ENCODE results near the gene DAPK2.
"Not testable (repeated sequence)": the region's sequence is repeated elsewhere in the genome, so short reads cannot be mapped to it uniquely, and the experiment has no call there.

Gene DAPK2

DNA sequence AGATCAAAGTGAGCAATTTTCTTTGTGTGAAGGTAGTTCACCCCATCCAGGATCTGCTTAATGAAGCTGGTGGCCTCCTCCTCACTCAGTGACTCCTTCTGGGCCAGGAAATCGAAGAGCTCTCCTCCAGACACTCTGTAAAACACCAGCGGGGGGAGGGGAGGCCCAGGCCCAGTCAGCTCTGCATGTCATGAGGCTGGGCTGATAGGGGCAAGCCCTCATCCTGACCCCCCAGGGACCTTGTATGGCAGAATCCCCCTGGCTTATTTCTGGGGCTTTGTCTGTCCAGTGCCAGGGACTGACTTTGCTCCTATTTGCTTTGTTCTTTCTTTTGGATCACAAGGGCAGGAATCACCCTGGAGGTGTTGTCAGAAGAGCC lies 74.9 kb downstream of the DAPK2 start:
- peak; percentile 74 for DNase-seq

DNA sequence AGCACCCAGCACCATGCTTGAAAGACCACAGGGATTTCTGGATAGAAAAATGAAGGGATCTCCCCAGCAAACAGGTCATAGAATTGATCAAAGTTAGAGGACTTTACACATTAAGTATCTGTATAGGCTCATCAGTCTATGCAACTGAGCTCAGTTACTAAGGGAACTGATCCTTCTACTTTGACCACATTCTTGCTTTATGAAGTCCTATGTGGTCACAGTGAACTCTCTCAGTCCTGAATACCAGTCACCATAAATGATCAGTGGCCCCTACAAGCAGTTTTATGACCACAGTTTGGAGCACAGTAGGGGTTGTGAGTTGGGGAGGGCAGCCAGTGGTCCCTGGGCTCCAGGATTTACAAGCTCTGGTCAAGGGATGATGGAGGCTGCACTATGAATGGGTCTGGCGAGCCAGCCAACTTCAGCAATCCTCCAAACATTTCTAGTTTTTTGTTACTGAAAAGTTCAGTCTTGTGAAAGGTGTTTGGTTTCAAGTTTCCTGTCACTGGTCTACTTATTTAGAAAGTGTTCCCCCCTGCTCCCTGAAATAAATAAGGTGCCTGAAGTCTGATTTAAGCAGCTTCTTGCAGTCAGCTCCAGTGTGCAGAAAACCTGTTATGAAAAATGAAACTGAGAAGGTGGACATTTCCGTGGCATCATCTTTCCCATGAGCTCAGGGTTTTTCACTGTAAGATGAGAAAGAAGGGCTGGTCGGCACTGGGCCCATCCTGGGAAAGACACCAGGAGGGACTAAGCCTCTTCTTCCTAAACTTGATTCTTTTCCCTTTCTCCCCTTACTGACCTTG lies 75.5 kb downstream of the DAPK2 start:
- DNase-seq: peak; percentile 44

DNA sequence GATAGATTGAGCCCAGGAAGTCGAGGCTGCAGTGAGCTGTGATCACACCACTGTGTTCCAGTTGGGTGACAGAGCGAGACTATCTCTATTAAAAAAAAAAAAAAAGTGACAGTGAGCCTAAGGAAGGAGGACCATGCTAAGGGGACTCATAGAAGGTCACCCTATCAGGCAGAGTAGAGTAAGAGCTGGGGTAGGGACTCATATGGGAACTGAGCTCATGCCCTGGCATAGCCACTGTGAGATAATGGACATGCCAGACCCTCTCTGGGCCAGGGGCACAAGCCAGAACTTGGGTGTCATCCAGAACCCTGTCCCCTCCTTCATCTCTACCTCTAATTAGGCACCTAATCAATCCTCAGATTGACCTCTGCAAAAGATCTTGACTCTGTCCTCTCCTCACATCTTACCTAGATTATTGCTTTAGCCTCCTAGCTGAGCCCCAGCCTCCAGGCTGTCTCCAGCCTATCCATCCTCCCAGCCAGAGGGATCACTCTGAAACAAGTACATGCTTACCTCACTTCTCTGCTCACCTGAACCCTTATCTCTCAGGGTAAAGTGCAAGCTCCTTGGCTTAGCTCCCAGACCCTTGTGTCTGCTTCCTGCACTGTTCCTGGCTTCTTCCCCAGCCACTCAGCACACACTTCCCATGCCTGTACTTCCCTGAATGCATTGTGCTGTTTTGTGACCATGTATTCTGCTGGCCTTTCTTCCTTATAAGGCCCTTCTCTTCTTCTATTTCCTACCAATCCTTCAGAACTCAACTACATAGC lies 76.4 kb downstream of the DAPK2 start:
- DNase-seq: no peak

DNA sequence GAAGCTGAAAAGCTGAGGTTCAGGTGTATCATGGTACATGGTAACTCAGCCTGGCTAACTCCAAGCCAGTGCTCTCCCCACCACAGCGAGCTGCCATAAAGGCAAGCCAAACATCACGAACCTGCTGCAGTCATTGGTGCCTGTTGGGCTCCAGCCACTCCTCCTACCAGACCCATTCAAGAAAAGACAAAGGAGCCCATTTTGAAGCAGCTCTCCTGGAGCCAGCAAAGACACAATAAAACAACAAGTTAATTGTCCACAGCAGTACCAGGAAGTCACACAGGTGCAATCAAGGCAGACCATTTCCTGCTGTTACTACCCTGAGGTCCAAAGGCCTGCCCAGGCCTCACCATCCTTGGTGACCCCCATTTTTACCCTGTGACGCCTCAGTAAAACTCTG lies 77.6 kb downstream of the DAPK2 start:
- no peak for DNase-seq

DNA sequence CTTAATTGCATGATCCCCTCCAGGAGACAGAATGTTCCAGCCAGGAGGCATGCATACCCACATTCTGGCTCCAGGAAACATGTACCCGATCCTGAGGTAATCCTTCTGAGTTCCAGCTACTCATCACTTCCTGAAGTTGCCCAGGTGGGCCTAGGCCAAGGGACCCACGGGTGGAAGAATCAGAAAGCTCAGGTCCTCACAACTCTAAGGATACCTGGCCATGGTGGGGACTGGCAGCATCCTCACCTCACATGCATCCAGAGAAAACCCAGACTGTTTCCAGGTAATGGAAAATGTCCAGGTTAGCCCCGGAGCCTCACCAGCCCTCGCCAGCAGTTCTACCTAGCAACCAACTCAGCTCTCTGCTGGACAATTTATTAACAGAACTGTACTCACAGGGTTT lies 78.2 kb downstream of the DAPK2 start:
- DNase-seq: no peak

DNA sequence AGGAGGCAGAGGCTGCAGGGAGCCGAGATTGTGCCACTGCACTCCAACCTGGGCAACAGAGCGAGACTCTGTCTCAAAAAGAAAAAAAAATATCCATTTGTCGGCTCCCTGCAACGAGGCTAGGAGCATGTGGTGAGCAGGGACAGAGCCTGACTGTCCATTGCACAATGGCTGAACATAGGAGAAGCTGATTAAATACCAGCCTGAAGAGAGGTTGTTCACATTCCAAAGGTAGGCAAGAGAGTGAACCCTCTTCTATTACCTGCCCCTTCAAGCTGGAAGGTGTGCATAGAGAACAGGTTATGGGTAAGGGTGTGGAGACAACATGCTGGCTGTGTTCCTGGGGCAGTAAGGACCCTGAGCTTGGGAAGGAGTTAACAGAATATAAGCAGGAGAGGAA lies 78.7 kb downstream of the DAPK2 start:
- no peak for DNase-seq

DNA sequence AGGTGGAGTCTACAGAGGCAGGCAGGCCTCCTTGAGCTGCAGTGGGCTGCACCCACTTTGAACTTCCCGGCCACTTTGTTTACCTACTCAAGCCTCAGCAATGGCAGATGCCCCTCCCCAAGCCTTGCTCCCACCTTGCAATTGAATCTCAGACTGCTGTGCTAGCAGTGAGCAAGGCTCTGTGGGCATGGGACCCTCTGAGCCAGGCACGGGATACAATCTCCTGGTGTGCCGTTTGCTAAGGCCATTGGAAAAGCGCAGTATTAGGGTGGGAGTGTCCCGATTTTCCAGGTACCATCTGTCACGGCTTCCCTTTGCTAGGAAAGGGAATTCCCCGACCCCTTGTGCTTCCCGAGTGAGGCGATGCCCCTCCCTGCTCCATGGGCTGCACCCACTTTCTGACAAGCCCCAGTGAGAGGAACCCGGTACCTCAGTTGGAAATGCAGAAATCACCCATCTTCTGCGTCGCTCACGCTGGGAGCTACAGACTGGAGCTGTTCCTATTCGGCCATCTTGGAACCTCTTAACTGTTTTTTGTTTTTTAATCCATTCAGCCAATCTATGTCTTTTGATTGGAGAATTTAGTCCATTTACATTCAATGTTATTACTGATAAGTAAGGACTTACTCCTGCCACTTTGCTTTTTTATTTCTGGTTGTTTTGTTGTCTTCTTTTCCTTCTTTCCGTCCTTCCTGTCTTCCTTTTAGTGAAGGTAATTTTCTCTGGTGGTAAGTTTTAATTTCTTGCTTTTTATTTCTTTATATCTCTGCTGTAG lies 83.2 kb downstream of the DAPK2 start:
- DNase-seq: not testable (repeated sequence)

DNA sequence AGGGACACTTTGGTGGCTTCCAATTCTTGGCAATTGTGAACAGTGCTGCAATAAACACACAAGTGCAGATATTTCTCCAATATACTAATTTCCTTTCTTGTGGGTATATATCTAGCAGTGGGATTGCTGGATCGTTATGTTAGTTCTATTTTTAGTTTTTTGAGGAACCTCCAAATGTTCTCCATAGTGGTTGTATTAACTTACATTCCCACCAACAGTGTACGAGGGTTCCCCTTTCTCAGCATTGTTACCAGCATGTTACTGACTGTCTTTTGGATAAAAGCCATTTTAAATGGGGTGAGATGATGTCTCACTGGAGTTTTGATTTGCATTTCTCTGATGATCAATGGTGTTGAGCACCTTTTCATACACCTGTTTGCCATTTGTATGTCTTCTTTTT lies 92.8 kb downstream of the DAPK2 start:
- no peak for DNase-seq

DNA sequence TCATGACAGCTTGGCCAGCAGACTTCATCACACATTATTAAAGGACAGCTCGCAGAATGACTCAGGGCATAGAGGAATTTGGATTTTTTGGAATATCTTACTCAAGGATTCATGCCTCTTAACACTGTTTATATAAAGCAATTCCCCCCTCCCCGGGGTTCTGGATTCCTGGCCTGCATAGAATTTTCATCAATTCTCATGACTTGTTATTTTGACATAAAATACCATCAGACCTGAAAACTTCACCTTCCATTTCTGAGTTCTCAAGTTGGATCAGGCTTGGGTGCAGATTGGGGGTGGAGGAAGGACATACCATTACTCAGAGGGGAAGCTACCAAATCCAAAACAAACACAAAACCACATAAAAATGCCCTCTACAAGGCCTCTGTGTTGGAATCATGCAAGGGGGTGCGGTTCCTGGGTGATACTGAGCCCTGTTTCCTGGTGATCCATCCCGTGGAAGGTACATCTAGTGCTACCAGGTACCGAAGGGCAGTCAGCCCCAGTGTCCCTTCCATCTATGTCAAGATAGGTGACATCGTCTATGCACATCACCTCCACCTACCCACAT lies 95.3 kb downstream of the DAPK2 start:
- DNase-seq: no peak

DNA sequence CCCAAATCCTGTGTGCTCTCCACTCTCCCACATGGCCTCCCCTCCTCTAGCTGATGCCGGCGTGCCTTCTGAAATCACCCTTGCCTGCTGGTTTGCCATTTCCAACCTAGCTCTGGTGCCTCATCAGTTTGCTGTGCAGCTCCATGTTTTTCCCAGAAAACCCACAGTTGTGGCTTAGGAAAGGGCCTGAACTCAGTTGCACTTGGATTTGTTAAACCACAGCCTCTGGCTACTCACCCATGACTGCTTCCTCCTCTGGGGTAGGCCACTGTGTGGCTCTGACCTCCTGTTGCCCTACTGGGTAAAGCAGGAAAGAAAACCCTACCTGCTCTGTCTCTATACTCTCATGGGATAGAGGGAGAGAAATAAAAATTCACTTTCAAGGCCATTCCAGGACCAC lies 97.3 kb downstream of the DAPK2 start:
- DNase-seq: no peak

DNA sequence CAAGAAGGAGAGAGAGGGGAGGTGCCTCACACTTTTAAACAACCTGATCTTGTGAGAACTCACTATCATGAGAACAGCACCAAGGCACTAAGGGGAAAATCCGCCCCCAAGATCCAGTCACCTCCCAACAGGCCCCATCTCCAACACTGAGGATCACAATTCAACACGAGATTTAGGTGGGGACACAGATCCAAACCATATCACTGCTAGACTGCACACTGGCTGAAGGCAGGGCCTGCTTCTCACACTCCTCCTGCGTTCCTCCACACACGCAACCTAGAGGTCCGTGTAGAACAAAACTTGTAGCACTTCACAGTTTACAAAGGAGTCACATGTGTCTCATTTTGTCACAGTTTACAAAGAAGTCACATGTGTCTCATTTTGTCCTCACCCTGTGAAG lies 97.8 kb downstream of the DAPK2 start:
- DNase-seq: no peak

DNA sequence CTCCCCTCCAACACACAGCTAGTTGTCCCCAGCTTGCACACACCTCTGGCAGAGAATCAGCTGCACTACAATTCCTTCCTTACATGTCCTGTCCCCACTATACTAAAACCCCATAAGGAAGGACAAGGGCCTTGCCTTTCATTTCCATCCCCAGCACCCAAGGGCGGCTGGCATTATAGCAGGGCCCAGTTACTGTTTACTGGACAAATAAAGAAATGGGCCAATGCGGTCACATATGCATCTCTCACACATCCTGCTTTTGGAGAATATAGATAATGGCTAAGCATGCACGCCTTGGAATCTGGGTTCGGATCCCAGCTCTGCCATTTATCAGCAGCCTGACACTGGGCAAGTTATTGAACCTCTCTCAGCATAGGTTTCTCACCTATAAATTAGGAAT lies 99.1 kb downstream of the DAPK2 start:
- no peak for DNase-seq

DNA sequence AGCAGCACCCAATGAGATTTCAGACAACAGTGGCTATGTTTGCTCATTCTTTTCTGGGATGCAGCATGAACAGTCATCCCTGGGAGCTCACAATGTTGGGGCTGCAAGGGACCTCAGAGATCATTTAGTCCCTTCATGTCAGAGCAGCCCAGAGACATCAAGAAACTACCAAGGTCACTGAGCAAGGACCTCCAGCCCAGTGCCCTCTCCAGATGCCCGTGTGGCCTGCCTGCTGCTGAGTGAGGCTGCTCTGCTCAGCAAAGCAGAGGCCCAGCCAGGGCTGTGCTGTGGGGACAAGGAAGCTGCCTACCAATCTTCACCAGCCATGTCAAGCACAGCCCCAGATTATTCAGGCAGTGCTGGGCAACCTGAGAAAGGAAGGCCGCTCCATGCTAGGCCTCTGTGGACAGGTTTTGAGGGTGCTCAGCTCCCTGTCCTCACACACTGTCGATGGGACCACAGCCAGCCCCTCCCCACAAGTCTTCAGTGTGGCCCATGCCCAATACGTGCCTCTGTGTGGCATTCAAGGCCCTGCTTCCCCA lies 99.7 kb downstream of the DAPK2 start:
- DNase-seq: no peak

DNA sequence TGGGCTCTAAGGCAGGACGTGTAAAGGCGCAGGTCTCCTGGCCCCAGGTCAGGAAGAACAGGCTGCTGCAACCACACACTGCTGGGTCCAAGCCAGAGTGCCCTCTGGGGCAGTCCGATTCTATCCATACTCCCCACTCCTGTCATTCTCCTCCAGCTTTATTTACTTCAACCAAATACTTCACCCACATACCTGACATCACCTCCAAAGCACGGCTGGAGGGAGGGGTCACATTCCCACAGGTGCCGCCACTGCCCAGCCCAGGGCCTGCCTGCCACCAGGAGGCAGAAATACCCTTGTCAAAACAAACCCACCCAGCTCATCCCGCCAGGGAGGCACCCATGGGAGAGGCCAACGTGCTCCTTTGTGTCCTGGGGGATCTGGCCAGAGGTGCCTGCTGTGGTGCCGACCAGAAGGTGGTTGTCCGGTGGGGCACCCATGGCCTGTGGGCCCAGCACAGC lies 100.4 kb downstream of the DAPK2 start:
- no peak for DNase-seq

DNA sequence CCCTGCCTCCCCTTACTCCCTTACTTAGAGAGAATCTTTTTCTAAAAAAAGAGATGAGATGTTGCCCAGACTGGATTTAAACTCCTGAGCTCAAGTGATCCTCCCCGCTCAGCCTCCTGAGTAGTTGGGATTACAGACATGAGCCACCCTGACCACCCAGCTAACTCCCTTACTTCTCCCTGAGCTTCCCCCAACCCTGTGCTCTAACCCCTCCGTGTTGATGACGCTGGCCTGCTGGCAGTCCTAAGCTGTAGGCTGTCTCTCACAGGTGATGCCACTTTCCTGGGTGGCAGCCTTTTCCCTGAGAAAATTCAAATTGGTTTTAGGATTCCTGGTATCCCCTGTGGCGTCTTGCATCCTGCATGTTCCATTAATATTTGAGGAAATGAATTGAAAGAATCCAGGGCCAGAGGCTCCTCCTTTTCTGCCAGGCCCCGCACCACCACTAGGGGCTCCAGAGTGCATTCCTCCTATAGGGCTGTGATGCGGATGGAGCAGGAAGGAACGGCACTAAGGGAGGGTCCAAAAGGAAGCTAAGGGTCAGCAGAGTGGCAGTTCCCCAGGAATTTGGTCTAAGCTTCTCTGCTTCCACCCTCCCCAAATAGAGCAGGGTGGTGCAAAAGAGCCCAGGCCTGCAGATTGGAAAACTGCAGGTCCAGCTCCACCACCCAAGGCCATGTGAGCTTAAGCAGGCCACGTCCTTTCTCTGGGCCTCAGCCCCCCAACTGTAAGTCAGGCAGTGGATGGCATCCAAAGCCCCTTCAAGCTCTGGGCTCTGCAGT lies 101.1 kb downstream of the DAPK2 start:
- peak; percentile 83 for DNase-seq

DNA sequence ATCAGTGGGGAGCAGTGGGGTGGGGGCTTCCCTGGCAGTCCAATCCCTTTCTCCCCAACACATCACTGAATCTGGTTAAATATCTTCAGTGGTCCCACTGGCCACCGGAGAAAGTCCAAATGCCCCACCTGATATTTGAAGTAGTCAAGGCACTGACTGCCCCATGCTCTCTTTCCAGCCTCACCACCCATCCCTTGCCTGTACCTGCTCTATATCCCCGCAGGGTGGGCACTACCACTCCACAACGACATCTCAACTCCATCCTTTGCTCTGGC lies 101.7 kb downstream of the DAPK2 start:
- DNase-seq: no peak

DNA sequence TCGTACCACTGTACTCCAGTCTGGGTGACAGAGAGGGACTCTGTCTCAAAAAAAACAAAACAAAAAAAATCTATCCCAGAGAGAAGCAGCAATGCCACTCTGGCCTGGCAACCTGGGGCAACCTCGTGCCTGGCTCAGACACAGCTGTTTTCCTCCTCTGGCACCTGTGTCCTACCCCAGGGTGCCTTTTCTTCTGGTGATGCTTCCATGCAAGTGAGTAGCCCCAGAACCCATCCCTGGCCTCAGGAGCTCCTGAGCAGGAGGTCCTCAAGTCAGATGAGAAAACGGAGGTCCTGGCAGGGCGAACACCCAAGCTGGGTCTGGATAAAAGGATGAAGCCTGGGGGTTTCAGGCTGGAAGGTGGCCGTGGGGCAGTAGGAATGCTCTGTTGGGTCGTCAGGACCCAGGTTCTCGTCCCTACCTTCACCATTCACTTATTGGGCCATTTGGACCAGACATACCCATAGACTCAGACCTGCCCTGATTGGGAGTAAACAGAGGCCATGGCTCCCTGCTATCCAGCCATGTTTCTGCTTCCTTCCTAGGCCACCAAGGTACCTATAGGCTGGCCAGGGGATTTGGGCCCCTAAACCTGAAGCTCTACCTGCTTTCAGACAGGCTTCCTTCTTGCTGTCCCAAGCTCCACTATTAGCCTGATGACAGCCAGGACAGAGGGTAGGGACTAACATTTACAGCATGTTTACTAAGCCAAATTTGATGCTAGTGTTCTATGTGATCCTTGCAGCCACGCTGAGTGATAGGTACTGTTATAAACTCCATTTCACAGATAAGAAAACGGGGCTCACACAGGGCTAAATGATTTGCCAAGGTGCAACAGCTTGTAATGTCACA lies 102.2 kb downstream of the DAPK2 start:
- no peak for DNase-seq

DNA sequence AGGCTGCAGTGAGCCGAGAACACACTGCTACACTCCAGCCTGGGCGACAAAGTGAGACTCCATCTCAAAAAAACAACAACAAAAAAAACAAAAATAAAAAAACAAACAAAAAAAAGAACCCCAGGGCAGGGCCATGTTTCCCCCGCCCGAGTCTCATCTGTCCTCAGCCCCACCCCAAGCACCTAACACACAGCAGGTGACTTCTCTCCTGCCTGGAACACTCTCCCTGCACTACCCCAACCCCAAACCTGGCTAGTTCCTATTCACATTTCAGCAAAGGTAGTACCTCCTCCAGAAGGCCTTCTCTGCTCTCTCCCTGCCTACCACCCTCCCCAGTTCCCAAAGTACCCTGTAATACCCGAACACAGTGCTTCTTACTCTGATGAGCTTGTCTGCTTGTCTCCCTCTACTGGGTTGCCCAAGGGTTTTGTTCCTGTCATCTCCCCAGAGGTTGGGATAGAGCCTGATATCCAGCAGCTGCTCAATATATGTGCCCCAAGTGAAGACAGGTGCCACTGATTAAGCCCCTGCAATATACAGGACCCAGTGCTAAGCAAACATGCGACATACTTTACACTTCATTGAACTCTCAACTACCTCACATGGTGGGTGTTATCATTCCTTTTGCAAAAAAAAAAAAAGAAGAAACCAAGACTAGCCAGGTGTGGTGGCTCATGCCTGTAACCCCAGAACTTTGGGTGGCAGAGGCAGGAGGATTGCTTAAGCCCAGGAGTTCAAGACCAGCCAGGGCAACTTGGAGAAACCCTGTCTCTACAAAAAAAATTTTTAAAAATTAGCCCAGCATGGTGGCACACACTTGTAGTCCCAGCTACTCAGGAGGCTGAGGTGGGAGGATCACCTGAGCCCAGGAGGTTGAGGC lies 103.6 kb downstream of the DAPK2 start:
- no peak for DNase-seq

DNA sequence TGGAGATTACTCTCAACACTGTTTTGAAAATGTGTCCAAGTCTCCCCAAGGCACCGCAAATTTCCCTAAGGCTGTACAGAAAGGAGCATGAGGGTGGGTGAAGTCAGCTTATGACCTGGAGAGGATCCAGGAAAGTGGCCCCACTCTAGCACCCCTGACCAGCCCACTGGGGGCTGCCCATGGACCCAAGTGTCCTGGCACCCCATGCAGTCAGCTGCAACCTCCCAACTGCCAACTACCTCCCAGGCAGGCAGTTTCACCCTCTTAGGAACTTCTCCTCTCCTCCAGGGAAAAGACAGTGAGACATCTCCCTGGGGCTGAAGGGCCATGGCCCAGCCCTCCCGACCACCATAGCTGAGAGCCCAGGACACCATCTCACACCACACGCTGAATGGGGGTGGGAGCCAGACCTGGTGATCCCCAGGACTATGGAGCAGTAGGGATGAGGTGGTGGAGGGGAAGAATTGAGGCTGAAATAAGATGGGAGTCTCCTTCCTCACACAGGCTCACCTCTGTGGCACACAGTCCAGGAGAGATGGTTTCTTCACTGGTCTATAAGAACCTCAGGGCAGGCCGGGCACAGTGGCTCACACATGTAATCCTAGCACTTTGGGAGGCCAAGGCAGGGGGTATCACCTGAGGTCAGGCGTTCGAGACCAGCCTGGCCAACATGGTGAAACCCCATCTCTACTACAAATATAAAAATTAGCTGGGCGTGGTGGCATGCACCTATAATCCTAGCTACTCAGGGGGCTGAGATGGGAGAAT lies 104.4 kb downstream of the DAPK2 start:
- DNase-seq: no peak
